Fibroblast of gingiva (primary cell): ENCODE results near the gene TRABD2B.

Experiments
- DNase-seq: peaks from one replicate; pipeline ENCODE4 v3.0.0-alpha.2; 2011; ENCODE audit warnings: low read depth

TRABD2B gene

GRCh38 chr1:47772960-47773682 is 224.1 kb downstream of the TRABD2B start:
- no peak for DNase-seq

- no peak for DNase-seq
These were observed 224.9 kb downstream of the TRABD2B start for GRCh38 chr1:47772281-47772680.

GRCh38 chr1:47771751-47772150 is 225.4 kb downstream of the TRABD2B start:
- DNase-seq = no peak

- DNase-seq = no peak
These were observed 227.2 kb downstream of the TRABD2B start for GRCh38 chr1:47769983-47770382.

GRCh38 chr1:47769295-47769694 is 227.9 kb downstream of the TRABD2B start:
- no peak for DNase-seq

- no peak for DNase-seq
These were observed 229.5 kb downstream of the TRABD2B start for GRCh38 chr1:47767741-47768100.

- no peak for DNase-seq
These were observed 230.1 kb downstream of the TRABD2B start for GRCh38 chr1:47766832-47767740.

- no peak for DNase-seq
These were observed 231.3 kb downstream of the TRABD2B start for GRCh38 chr1:47765742-47766485.

- no peak for DNase-seq
These were observed 231.9 kb downstream of the TRABD2B start for GRCh38 chr1:47765236-47765635.

GRCh38 chr1:47764461-47765046 is 232.6 kb downstream of the TRABD2B start:
- no peak for DNase-seq

- peak; percentile 25 for DNase-seq
These were observed 233.5 kb downstream of the TRABD2B start for GRCh38 chr1:47763591-47764171.

- no peak for DNase-seq
These were observed 235.2 kb downstream of the TRABD2B start for GRCh38 chr1:47761974-47762373.

GRCh38 chr1:47761201-47761930 is 235.8 kb downstream of the TRABD2B start:
- DNase-seq = no peak

- DNase-seq = no peak
These were observed 237.1 kb downstream of the TRABD2B start for GRCh38 chr1:47759936-47760629.

GRCh38 chr1:47759251-47759935 is 237.8 kb downstream of the TRABD2B start:
- DNase-seq = no peak

- DNase-seq = no peak
These were observed 238.6 kb downstream of the TRABD2B start for GRCh38 chr1:47758341-47759250.

- DNase-seq = no peak
These were observed 239.8 kb downstream of the TRABD2B start for GRCh38 chr1:47757226-47757975.

GRCh38 chr1:47756411-47756810 is 240.8 kb downstream of the TRABD2B start:
- no peak for DNase-seq
